Endothelial cell of umbilical vein (primary cell): Measurements from ENCODE around the gene SCPEP1. TPM values are rescaled to one million over a fixed set of nuclear protein-coding genes. Genes with fewer than 3 reads are reported as not detected.

Experiments
- BruUV-seq: library from RNA; stranded (reverse); fragments of 400-500 nt; replicated peaks from 2 replicates; lab custom pipeline; 2021; lab: Mats Ljungman, UMichigan
- CTCF ChIA-PET: fragments of 300-600, 350-600 bp; sonication (Branson Sonifier 250); formaldehyde crosslinking; loops from one replicate; lab custom pipeline; 2021; ENCODE audit warnings: antibody characterized with exemption, inconsistent platforms; lab: Charles Lee
- POLR2A ChIA-PET: fragments of 300-600, 350-600 bp; sonication (Branson Sonifier 250); formaldehyde crosslinking; loops from one replicate; lab custom pipeline; 2021; ENCODE audit warnings: antibody characterized with exemption, inconsistent platforms; lab: Charles Lee
- DNase-seq: peaks from one replicate; pipeline ENCODE4 v3.0.0-alpha.2; 2011; ENCODE audit warnings: low read depth, low spot score
- FAIRE-seq: peaks from 2 replicates; lab custom pipeline; 2011; peaks lifted over from hg19 to GRCh38; lab: Jason Lieb, UNC
- H2AFZ ChIP-seq: 2 replicates; pipeline ENCODE4 v1.6.0; 2012; ENCODE audit warnings: low read depth, low read length, control low read depth, inconsistent platforms
- H3K27ac ChIP-seq: 2 replicates; pipeline ENCODE4 v1.5.1; 2011; ENCODE audit warnings: low read depth, mild to moderate bottlenecking, control low read depth, low read length, moderate library complexity; ENCODE audit not compliant: insufficient read depth
- H3K27me3 ChIP-seq, 2 experiments: 2 replicates each; pipeline versions ENCODE4 v1.6.0 to v1.6.1; 2011; ENCODE audit warnings: low read length in 2 of 2, mixed read lengths in 1 of 2; ENCODE audit not compliant: control insufficient read depth in 2 of 2, insufficient read depth in 2 of 2
- H3K36me3 ChIP-seq, 2 experiments: 2 replicates in 1 of 2; 3 replicates in 1 of 2; pipeline ENCODE4 v1.5.1; 2011; ENCODE audit warnings: low read length in 2 of 2, mild to moderate bottlenecking in 1 of 2, moderate library complexity in 1 of 2; ENCODE audit not compliant: control insufficient read depth in 2 of 2, insufficient read depth in 2 of 2; ENCODE audit errors: extremely low read depth in 1 of 2
- H3K4me1 ChIP-seq: 3 replicates; pipeline ENCODE4 v1.5.1; 2011; ENCODE audit warnings: mild to moderate bottlenecking, low read length; ENCODE audit not compliant: control insufficient read depth, insufficient read depth; ENCODE audit errors: extremely low read depth
- H3K4me2 ChIP-seq: 2 replicates; pipeline ENCODE4 v1.6.1; 2011; ENCODE audit warnings: low read length, control low read depth, mixed read lengths; ENCODE audit not compliant: insufficient read depth
- H3K4me3 ChIP-seq, 3 experiments: fragments of 200-600 bp in 1 of 3; sonication (generic), shearing (Covaris generic) in 1 of 3; replicated peaks in 1 of 3; 2 replicates each; pipeline ENCODE4 v1.5.1; 2011 to 2016; ENCODE audit warnings: control low read depth in 3 of 3, low read length in 3 of 3, mild to moderate bottlenecking in 2 of 3, inconsistent platforms in 1 of 3, low read depth in 1 of 3, moderate library complexity in 1 of 3; ENCODE audit not compliant: insufficient read depth in 1 of 3
- H3K79me2 ChIP-seq: 2 replicates; pipeline ENCODE4 v1.6.0; 2012; ENCODE audit warnings: low read length, inconsistent platforms; ENCODE audit not compliant: control insufficient read depth, insufficient read depth
- H3K9ac ChIP-seq: replicated peaks from 2 replicates; pipeline ENCODE3; 2011; ENCODE audit warnings: low read length, control low read depth; ENCODE audit not compliant: insufficient read depth; ENCODE audit errors: extremely low read depth
- H3K9me1 ChIP-seq: replicated peaks from 3 replicates; pipeline ENCODE4 v1.6.0; 2011; ENCODE audit warnings: mild to moderate bottlenecking, low read length; ENCODE audit not compliant: control insufficient read depth, insufficient read depth; ENCODE audit errors: extremely low read depth
- H3K9me3 ChIP-seq: replicated peaks from 2 replicates; pipeline ENCODE4 v1.5.1; 2012; ENCODE audit warnings: low read length, inconsistent platforms; ENCODE audit not compliant: control insufficient read depth, insufficient read depth
- H4K20me1 ChIP-seq: replicated peaks from 2 replicates; pipeline ENCODE3; 2011; ENCODE audit warnings: mild to moderate bottlenecking, low read length; ENCODE audit not compliant: control insufficient read depth, insufficient read depth; ENCODE audit errors: extremely low read depth
- GATA2 ChIP-seq: IDR thresholded peaks from 2 replicates; pipeline ENCODE4 v1.7.0; 2011; ENCODE audit warnings: low read depth, mild to moderate bottlenecking, moderate library complexity, mixed read lengths, low read length; ENCODE audit not compliant: insufficient read length, insufficient read depth
- JUN ChIP-seq: IDR thresholded peaks from 2 replicates; pipeline ENCODE4 v1.6.1; 2011; ENCODE audit warnings: borderline replicate concordance, low read depth; ENCODE audit not compliant: insufficient read length, insufficient read depth
- MAX ChIP-seq: IDR thresholded peaks from 2 replicates; pipeline ENCODE4 v1.6.1; 2011; ENCODE audit not compliant: insufficient read depth, insufficient read length
- MYC ChIP-seq: IDR thresholded peaks from one replicate; pipeline ENCODE4 v1.6.1; 2011; ENCODE audit warnings: mild to moderate bottlenecking, low read depth, low read length
- dilution Hi-C: fragments of 300-500 bp; cut with MboI; formaldehyde crosslinking; loops from one replicate; pipeline ENCODE4 v1.15.0; 2019; ENCODE audit warnings: low sequenced_read_pairs; ENCODE audit not compliant: extremely low pct_ligation_motif_present
- intact Hi-C: fragments of 100-400 bp; cut with micrococcal nuclease; formaldehyde crosslinking; loops from one replicate; pipeline ENCODE4 v1.10.0; 2022
- polyA plus RNA-seq, 4 experiments: library from polyadenylated mRNA; depleted of rRNA in 3 of 4; stranded (reverse) in 3 of 4; unstranded in 1 of 4; fragments of >200 nt; gene quantifications; 2 replicates each; pipeline versions ENCODE4 v1.2.1 to v1.2.3, GENCODE V29; 2011 to 2012; ENCODE audit warnings: missing spikeins in 1 of 4
- total RNA-seq: library from RNA; stranded (reverse); gene quantifications from 2 replicates; pipeline ENCODE4 v1.2.3, GENCODE V29; 2021
- TF ChIP-seq, protein P1 (sequence below), 2 donors: IDR thresholded peaks; 1 replicate in 1 of 2; 2 replicates in 1 of 2; pipeline ENCODE4 v1.5.1; 2011; ENCODE audit warnings: low read length in 2 of 2, mild to moderate bottlenecking in 2 of 2, moderate library complexity in 2 of 2, control low read depth in 1 of 2, inconsistent platforms in 1 of 2, low read depth in 1 of 2; ENCODE audit not compliant: insufficient read depth in 1 of 2; ENCODE audit errors: extremely low read depth in 1 of 2

Gene SCPEP1
- total and polyA plus RNA-seq, 2 donors (not counting 3 experiments of a cell fraction or from before 2014, with no cell fraction given): 38.6 to 43.6 TPM

DNA sequence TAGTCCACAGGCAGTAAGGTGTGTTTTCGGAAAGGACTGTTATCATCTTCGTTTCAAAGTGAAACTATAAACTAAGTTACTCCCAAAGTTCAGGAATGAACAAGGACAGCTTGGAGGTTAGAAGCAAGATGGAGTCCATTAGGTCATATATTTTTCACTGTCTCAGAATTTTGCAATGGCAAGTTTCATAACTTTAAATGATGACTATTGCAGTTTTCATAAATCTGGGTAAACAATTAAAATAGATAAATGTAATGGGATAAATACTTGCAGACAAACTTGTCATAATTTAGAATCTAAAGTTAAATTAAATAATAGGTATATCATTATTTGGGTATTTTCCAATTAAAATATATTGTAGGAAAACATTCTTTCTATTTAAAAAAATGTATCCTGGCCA is 49.3 kb upstream of the SCPEP1 start:
- Histone ChIP-seq H3K27ac (no peak overlapping the region), H3K4me3 (no peak overlapping the region), H3K27me3 (no peaks in the 10 kb centered on the region), H3K9me3 (peaks cover 1% of the 10 kb centered on the region), H3K4me1 (no peaks in the 10 kb centered on the region), H2AFZ (no peak overlapping the region), H3K36me3 (no peaks in the 10 kb centered on the region), H3K4me2 (no peak overlapping the region), H4K20me1 (no peaks in the 10 kb centered on the region), H3K9me1 (no peaks in the 10 kb centered on the region), H3K79me2 (no peaks in the 10 kb centered on the region), H3K9ac (no peak overlapping the region)
- FAIRE-seq: no peak
- ChIA-PET POLR2A (no interaction called here), CTCF (no interaction called here)
- TF ChIP-seq MAX: no peak
- no peak for TF ChIP-seq JUN
- TF ChIP-seq MYC: no peak
- TF ChIP-seq, protein P1, sequence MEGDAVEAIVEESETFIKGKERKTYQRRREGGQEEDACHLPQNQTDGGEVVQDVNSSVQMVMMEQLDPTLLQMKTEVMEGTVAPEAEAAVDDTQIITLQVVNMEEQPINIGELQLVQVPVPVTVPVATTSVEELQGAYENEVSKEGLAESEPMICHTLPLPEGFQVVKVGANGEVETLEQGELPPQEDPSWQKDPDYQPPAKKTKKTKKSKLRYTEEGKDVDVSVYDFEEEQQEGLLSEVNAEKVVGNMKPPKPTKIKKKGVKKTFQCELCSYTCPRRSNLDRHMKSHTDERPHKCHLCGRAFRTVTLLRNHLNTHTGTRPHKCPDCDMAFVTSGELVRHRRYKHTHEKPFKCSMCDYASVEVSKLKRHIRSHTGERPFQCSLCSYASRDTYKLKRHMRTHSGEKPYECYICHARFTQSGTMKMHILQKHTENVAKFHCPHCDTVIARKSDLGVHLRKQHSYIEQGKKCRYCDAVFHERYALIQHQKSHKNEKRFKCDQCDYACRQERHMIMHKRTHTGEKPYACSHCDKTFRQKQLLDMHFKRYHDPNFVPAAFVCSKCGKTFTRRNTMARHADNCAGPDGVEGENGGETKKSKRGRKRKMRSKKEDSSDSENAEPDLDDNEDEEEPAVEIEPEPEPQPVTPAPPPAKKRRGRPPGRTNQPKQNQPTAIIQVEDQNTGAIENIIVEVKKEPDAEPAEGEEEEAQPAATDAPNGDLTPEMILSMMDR (IDR thresholded peaks at IDR 0.05; ENCODE audit: extremely low read depth in 1 of 2, insufficient read depth in 1 of 2, low read depth in 1 of 2, low read length in 2 of 2): no peak
- no peak for TF ChIP-seq GATA2
- intact Hi-C loops (no loop called here), dilution Hi-C loops (no loop called here)
- no TSS peak for BruUV-seq
- no peak for DNase-seq
